SU-DHL-6 (cell line): ENCODE data around the gene GRIK3.

ENCODE experiments used
- H2AFZ ChIP-seq: fragments of 200-600 bp; sonication (generic); 2 replicates; pipeline ENCODE4 v1.6.1; 2014; ENCODE audit warnings: low read depth, mild to moderate bottlenecking, moderate library complexity, mixed read lengths, antibody characterized with exemption, low read length; ENCODE audit not compliant: severe bottlenecking
- H3F3A ChIP-seq: fragments of 200-600 bp; shearing (Covaris generic); 2 replicates; pipeline ENCODE4 v1.6.0; 2016; ENCODE audit warnings: antibody characterized with exemption, mild to moderate bottlenecking; ENCODE audit not compliant: insufficient read depth
- H3K27ac ChIP-seq: fragments of 200-600 bp; sonication (generic); 2 replicates; pipeline ENCODE4 v1.5.1; 2016; ENCODE audit warnings: low read depth, mild to moderate bottlenecking, low read length, moderate library complexity, mixed read lengths
- H3K27me3 ChIP-seq: fragments of 200-600 bp; sonication (generic), shearing (Covaris generic); 2 replicates; pipeline ENCODE4 v1.6.0; 2014; ENCODE audit warnings: mild to moderate bottlenecking, low read length
- H3K36me3 ChIP-seq: fragments of 200-600 bp; sonication (generic); 2 replicates; pipeline ENCODE4 v1.6.1; 2014; ENCODE audit warnings: mild to moderate bottlenecking, low read length, mixed read lengths
- H3K4me2 ChIP-seq: fragments of 300-600, 200-600 bp; shearing (Covaris generic), sonication (generic); 2 replicates; pipeline ENCODE4 v1.6.0; 2014; ENCODE audit warnings: low read length, low read depth, mild to moderate bottlenecking; ENCODE audit not compliant: poor library complexity, severe bottlenecking
- H3K4me3 ChIP-seq: fragments of 200-600 bp; sonication (generic); 2 replicates; pipeline ENCODE4 v1.5.1; 2014; ENCODE audit warnings: antibody characterized with exemption, low read length, mild to moderate bottlenecking, mixed read lengths; ENCODE audit not compliant: insufficient read depth, poor library complexity, severe bottlenecking
- H3K79me2 ChIP-seq: fragments of 200-600 bp; sonication (generic); 2 replicates; pipeline ENCODE4 v1.6.1; 2014; ENCODE audit warnings: mild to moderate bottlenecking, low read length, moderate library complexity; ENCODE audit not compliant: insufficient read depth
- H3K9ac ChIP-seq: fragments of 200-600 bp; sonication (generic); 2 replicates; pipeline ENCODE4 v1.7.0; 2014; ENCODE audit warnings: mild to moderate bottlenecking, low read length
- H3K9me2 ChIP-seq: fragments of 200-600 bp; sonication (generic); replicated peaks from 2 replicates; pipeline ENCODE4 v1.6.1; 2014; ENCODE audit warnings: low read length; ENCODE audit not compliant: insufficient read depth
- H3K9me3 ChIP-seq: fragments of 200-600 bp; sonication (generic); 2 replicates; pipeline ENCODE4 v1.6.1; 2014; ENCODE audit warnings: low read length, mixed read lengths; ENCODE audit not compliant: insufficient read depth
- H4K20me1 ChIP-seq: fragments of 200-600 bp; sonication (generic); 2 replicates; pipeline ENCODE4 v1.6.1; 2014; ENCODE audit warnings: low read depth, mild to moderate bottlenecking, antibody characterized with exemption, low read length, moderate library complexity, mixed read lengths
- CTCF ChIP-seq: fragments of 200-600 bp; sonication (generic); IDR thresholded peaks from one replicate; pipeline ENCODE4 v1.5.1; 2017; ENCODE audit warnings: antibody characterized with exemption, mild to moderate bottlenecking, low read length, moderate library complexity; ENCODE audit not compliant: insufficient read depth, poor library complexity, severe bottlenecking
- EZH2phosphoT487 ChIP-seq: fragments of 200-600 bp; sonication (generic), shearing (Covaris generic); conservative IDR thresholded peaks from 2 replicates; pipeline ENCODE4 v1.6.1; 2018; ENCODE audit warnings: mild to moderate bottlenecking, antibody characterized with exemption, low read length, moderate library complexity, mixed read lengths

The GRIK3 gene

DNA sequence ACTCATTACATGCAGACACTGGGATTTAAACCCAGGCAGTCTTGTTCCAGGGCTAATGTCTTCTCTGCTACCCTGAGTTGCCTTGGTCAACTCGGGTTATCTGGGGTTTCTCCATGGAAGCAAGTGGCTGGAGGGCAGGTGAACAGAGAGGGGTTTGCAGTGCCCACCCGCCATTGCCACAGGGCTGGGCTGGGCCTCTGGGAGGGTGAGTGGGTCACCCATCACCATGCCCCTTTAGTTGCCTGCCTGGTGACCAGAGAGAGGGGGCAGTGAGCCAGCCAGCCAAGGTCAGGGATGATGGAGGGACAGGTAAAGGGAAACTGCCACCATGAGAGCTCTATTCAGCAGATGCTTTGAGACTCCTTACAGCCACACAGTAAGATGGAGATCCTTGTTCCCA, 53.2 kb downstream of the GRIK3 start:
- no peaks in the 10 kb centered on the region for H3K9me2 ChIP-seq
- no peaks in the 10 kb centered on the region for H3K9me3 ChIP-seq
- H2AFZ ChIP-seq, result no peak overlapping the region

GRCh38 chr1:36977731-36978406, 56.4 kb downstream of the GRIK3 start:
- Histone ChIP-seq H4K20me1 (no peaks in the 10 kb centered on the region), H3F3A (no peaks in the 10 kb centered on the region), H2AFZ (no peak overlapping the region), H3K27me3 (no peaks in the 10 kb centered on the region; the same call in 1 of the 2 replicates), H3K9me2 (no peaks in the 10 kb centered on the region), H3K9me3 (no peaks in the 10 kb centered on the region), H3K9ac (no peak overlapping the region), H3K36me3 (no peaks in the 10 kb centered on the region), H3K79me2 (no peaks in the 10 kb centered on the region), H3K27ac (no peak overlapping the region), H3K4me3 (no peak overlapping the region), H3K4me2 (no peak overlapping the region)
- TF ChIP-seq CTCF (no peak), EZH2phosphoT487 (no peak)

More for the DNA sequence above, 53.2 kb downstream of the GRIK3 start:
- TF ChIP-seq EZH2phosphoT487 (no peak), CTCF (no peak)
- no peaks in the 10 kb centered on the region for H3K79me2 ChIP-seq
- H3K9ac ChIP-seq, result no peak overlapping the region
- no peak overlapping the region for H3K4me3 ChIP-seq
- H4K20me1 ChIP-seq, result no peaks in the 10 kb centered on the region
- no peaks in the 10 kb centered on the region for H3K36me3 ChIP-seq
- no peaks in the 10 kb centered on the region; the same call in 1 of the 2 replicates for H3K27me3 ChIP-seq
- H3F3A ChIP-seq, result no peaks in the 10 kb centered on the region
- no peak overlapping the region for H3K27ac ChIP-seq
- H3K4me2 ChIP-seq, result no peak overlapping the region

GRCh38 chr1:36975642-36976041, 58.7 kb downstream of the GRIK3 start:
- Histone ChIP-seq H3K4me3 (no peak overlapping the region), H3K9ac (no peak overlapping the region), H3K36me3 (no peaks in the 10 kb centered on the region), H3K27me3 (no peaks in the 10 kb centered on the region; the same call in 1 of the 2 replicates), H4K20me1 (no peaks in the 10 kb centered on the region), H3K4me2 (no peak overlapping the region), H3K9me3 (no peaks in the 10 kb centered on the region), H3F3A (no peaks in the 10 kb centered on the region), H3K27ac (no peak overlapping the region), H2AFZ (no peak overlapping the region), H3K9me2 (no peaks in the 10 kb centered on the region), H3K79me2 (no peaks in the 10 kb centered on the region)
- TF ChIP-seq EZH2phosphoT487 (no peak), CTCF (no peak)
